ENCODE data around the gene GRIN1.

DNA sequence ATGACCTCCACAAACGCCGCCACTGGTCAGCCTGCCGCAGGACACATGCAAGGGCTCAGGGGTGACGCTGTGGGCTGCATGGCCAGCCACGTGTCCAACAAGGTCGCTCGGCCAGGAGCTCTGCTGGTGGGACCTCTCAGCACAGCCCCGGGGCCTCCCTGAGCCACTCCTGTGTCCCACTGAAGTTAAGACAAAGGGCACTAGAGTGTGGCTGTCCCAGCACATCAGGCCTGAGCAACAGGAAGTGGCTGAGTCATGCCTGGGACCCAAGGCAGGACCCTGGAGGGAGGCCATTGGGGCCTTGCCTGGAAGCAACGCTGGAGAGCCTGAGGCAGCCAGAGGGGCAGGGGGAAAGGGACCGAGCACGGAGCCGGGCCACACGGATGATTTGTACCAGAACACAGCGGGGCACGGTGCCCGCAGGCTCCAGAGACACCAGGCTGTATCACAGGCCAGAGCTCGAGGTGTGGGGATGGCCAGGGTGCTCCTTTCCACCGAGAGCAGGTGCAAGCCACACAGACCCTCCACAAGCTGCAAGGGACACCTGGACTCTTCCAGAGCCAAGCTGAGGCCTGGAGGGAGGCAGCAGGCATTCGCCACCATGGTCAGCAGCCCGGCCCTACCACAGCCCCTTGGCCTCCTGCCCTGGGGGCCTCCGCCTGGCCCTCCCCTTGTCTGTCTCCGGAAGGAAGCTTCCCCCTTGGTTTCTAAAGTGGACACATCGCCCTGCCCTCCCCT lies 39.4 kb downstream of the GRIN1 start:
- TF ChIP-seq, protein P1, sequence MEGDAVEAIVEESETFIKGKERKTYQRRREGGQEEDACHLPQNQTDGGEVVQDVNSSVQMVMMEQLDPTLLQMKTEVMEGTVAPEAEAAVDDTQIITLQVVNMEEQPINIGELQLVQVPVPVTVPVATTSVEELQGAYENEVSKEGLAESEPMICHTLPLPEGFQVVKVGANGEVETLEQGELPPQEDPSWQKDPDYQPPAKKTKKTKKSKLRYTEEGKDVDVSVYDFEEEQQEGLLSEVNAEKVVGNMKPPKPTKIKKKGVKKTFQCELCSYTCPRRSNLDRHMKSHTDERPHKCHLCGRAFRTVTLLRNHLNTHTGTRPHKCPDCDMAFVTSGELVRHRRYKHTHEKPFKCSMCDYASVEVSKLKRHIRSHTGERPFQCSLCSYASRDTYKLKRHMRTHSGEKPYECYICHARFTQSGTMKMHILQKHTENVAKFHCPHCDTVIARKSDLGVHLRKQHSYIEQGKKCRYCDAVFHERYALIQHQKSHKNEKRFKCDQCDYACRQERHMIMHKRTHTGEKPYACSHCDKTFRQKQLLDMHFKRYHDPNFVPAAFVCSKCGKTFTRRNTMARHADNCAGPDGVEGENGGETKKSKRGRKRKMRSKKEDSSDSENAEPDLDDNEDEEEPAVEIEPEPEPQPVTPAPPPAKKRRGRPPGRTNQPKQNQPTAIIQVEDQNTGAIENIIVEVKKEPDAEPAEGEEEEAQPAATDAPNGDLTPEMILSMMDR (conservative IDR thresholded peaks at IDR 0.05): no peak
- no peak for TF ChIP-seq EZH2 (IDR thresholded peaks at IDR 0.05; ENCODE audit: low read depth)
